Activated naive CD8-positive, alpha-beta T cell treated with anti-CD3 and anti-CD28 coated beads, Interleukin-2, amount 50 U/mL, for 16 hours (primary cell): ENCODE measurements around the gene KLHL3.

ENCODE experiments used
- DNase-seq: peaks from one replicate; pipeline ENCODE4 v3.0.0-alpha.2; 2020; ENCODE audit warnings: low read depth, low spot score

KLHL3 gene

GRCh38 chr5:137743031-137743640 lies 7.2 kb upstream of the KLHL3 start:
- peak; percentile 49 for DNase-seq

- no peak for DNase-seq
Observed at GRCh38 chr5:137741718-137742117, 5.8 kb upstream of the KLHL3 start.

GRCh38 chr5:137739737-137740136 lies 3.8 kb upstream of the KLHL3 start:
- DNase-seq = no peak

- DNase-seq = no peak
Observed at GRCh38 chr5:137738947-137739346, 3.1 kb upstream of the KLHL3 start.

GRCh38 chr5:137737349-137738131 lies 1.7 kb upstream of the KLHL3 start:
- no peak for DNase-seq

GRCh38 chr5:137736496-137736895 lies 607 bp upstream of the KLHL3 start:
- no peak for DNase-seq

- DNase-seq = no peak
Observed at GRCh38 chr5:137734962-137735554, 831 bp downstream of the KLHL3 start.

GRCh38 chr5:137734331-137734730 lies 1.6 kb downstream of the KLHL3 start:
- no peak for DNase-seq

- DNase-seq = no peak
Observed at GRCh38 chr5:137733922-137734321, 2.0 kb downstream of the KLHL3 start.

GRCh38 chr5:137733006-137733405 lies 2.9 kb downstream of the KLHL3 start:
- DNase-seq = no peak

- no peak for DNase-seq
Observed at GRCh38 chr5:137731176-137731575, 4.7 kb downstream of the KLHL3 start.

- DNase-seq = no peak
Observed at GRCh38 chr5:137730336-137730735, 5.6 kb downstream of the KLHL3 start.

GRCh38 chr5:137728048-137728447 lies 7.8 kb downstream of the KLHL3 start:
- no peak for DNase-seq

- DNase-seq = no peak
Observed at GRCh38 chr5:137727623-137728022, 8.3 kb downstream of the KLHL3 start.

GRCh38 chr5:137724251-137724650 lies 11.6 kb downstream of the KLHL3 start:
- DNase-seq = no peak

GRCh38 chr5:137718611-137719010 lies 17.3 kb downstream of the KLHL3 start:
- no peak for DNase-seq

GRCh38 chr5:137716337-137716736 lies 19.6 kb downstream of the KLHL3 start:
- no peak for DNase-seq

- DNase-seq = no peak
Observed at GRCh38 chr5:137715456-137715855, 20.4 kb downstream of the KLHL3 start.

GRCh38 chr5:137714946-137715345 lies 20.9 kb downstream of the KLHL3 start:
- no peak for DNase-seq

- DNase-seq = no peak
Observed at GRCh38 chr5:137714494-137714893, 21.4 kb downstream of the KLHL3 start.

GRCh38 chr5:137712139-137712667 lies 23.7 kb downstream of the KLHL3 start:
- no peak for DNase-seq

GRCh38 chr5:137710086-137710485 lies 25.8 kb downstream of the KLHL3 start:
- DNase-seq = no peak
